Right forelimb (tissue), 1 donor: ENCODE results near the gene CLEC3B.
"Not testable (repeated sequence)": the region's sequence is repeated elsewhere in the genome, so short reads cannot be mapped to it uniquely, and the experiment has no call there.

Experiments
- DNase-seq: peaks from one replicate; pipeline ENCODE4 v3.0.0-alpha.2; 2018

Gene CLEC3B

GRCh38 chr3:45071075-45071474, 45.0 kb downstream of the CLEC3B start:
- no peak for DNase-seq

DNA sequence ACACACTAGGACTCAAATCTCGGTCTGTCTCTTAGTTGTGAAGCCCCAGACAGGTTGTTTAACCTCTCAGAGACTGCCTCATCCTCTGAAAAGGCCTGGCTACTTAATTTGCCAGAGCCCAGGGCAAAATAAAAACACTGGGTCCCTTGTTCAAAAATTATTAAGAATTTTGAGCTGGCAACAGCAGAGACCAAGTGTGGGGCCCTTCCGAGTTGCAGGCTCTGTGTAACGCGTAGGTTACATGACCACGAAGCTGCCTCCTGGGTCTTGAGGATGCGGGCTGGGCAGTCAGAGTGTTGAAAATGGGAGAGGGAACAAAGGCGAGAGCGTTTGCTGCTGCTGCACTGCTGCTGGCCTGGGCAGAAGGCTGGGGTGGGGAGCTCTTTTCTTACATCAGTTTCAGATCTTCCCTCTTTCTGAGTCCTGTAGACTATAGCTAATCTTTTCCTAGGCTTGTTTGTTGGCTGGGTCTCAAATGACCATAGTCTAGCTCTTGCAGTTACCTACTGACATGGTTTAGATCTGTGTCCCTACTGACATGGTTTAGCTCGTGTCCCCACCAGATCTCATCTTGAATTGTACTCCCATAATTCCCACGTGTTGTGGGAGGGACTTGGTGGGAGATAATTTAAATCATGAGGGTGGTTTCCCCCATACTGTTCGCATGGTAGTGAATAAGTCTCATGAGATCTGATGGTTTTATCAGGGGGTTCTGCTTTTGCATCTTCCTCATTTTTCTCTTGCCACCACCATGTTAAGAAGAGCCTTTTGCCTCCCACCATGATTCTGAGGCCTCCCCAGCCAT, 49.9 kb downstream of the CLEC3B start:
- DNase-seq: no peak

- not testable (repeated sequence) for DNase-seq
These were observed 52.2 kb downstream of the CLEC3B start for GRCh38 chr3:45078256-45078655.

GRCh38 chr3:45078910-45079522, 52.9 kb downstream of the CLEC3B start:
- no peak for DNase-seq

- no peak for DNase-seq
These were observed 53.6 kb downstream of the CLEC3B start for GRCh38 chr3:45079715-45080114.

DNA sequence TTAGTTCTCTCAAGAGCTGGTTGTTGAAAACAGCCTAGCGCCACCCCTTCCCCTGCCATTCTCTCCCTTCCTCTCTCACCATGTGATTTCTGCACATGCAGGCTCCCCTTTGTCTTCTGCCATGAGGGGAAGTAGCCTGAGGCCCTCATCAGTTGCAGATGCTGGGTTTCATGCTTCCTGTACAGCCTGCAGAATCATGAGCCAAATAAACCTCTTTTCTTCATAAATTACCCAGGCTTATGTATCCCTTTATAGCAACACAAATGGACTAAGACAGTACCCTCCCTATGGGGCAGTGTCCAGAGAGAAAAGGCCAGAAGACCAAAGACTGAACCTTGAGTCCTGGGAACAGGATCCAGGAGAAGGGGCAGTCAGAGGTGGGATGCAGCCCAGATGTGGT, 54.7 kb downstream of the CLEC3B start:
- DNase-seq: no peak

GRCh38 chr3:45081506-45082141, 55.5 kb downstream of the CLEC3B start:
- no peak for DNase-seq

DNA sequence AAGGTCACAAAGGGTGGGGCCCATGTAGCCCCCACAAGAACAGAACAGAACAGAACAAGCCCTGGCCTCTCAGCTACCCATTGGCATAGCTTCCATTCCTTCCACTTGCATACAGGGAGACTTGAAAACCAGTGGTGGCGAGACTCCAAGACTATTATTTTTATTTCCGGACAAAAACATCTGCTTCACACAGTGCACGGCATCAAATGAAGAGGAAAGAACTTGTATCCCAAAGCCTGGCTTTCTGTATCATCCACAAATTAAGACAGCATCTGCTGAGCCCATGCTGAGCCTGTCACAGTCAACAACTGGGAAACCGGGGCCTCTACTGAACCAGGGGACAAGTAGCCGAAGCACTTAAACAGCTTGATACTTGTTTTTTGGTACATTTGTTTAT, 56.0 kb downstream of the CLEC3B start:
- no peak for DNase-seq

GRCh38 chr3:45083023-45083422, 56.9 kb downstream of the CLEC3B start:
- DNase-seq: no peak

- no peak for DNase-seq
These were observed 58.3 kb downstream of the CLEC3B start for GRCh38 chr3:45084361-45084760.

- no peak for DNase-seq
These were observed 59.0 kb downstream of the CLEC3B start for GRCh38 chr3:45084820-45085816.
